PFSK-1 (cell line): Measurements from ENCODE around the gene KRT78.

Experiments used
- FOXP2 ChIP-seq: optimal IDR thresholded peaks from 2 replicates; pipeline ENCODE3; 2011; ENCODE audit warnings: borderline replicate concordance, control low read depth, inconsistent platforms; ENCODE audit not compliant: insufficient read depth; ENCODE audit errors: extremely low read length, extremely low read depth
- POLR2AphosphoS5 ChIP-seq: IDR thresholded peaks from 2 replicates; pipeline ENCODE4 v1.6.1; 2012; ENCODE audit warnings: low read depth, mild to moderate bottlenecking, control low read depth, low read length, moderate library complexity
- REST ChIP-seq, 2 experiments: IDR thresholded peaks; 2 replicates each; pipeline versions ENCODE4 v1.6.1 to v1.8.0; 2011 to 2012; ENCODE audit warnings: low read depth in 2 of 2, low read length in 2 of 2, control low read depth in 1 of 2, inconsistent platforms in 1 of 2, mild to moderate bottlenecking in 1 of 2, moderate library complexity in 1 of 2; ENCODE audit not compliant: insufficient read depth in 1 of 2
- TAF1 ChIP-seq: IDR thresholded peaks from 2 replicates; pipeline ENCODE4 v1.6.1; 2012; ENCODE audit warnings: low read length, control low read depth, borderline replicate concordance; ENCODE audit not compliant: insufficient read depth

DNA sequence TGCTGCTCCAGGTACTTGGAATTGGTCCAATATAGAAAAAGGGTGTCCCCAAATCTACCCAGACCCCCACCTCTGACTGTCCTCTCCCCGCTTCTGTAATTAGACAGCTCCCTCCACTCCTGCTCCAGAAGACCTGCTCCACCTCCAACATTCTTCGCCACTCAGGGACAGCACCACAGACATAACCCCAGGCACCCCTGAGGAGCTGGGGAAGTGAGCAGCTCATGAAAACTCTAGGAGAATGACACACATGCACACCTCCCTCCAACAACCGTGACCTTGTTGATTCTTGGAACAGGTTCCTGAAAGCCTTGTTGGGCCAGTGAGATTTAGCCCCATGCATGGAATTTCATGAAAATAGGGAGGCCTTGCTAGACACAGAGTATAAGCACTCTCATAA lies 43.1 kb downstream of the KRT78 start:
- TF ChIP-seq POLR2AphosphoS5 (no peak), REST (IDR thresholded peaks at IDR 0.05; ENCODE audit: insufficient read depth in 1 of 2, low read depth in 2 of 2, low read length in 2 of 2) (no peak), FOXP2 (no peak), TAF1 (no peak)
